Neural cell (in vitro differentiated cells): Measurements from ENCODE around the gene FARP1. TPM values are rescaled to one million over a fixed set of nuclear protein-coding genes. Genes with fewer than 3 reads are reported as not detected.

Experiments
- H2AFZ ChIP-seq: fragments of 200-600, 300-800 bp; sonication (generic), shearing (Covaris generic); 2 replicates; pipeline ENCODE4 v1.6.0; 2014; ENCODE audit warnings: low read depth, mild to moderate bottlenecking, antibody characterized with exemption, low read length, moderate library complexity
- H3F3A ChIP-seq: fragments of 200-600 bp; shearing (Covaris generic); 2 replicates; pipeline ENCODE4 v1.6.1; 2016; ENCODE audit warnings: mild to moderate bottlenecking, moderate library complexity, mixed read lengths, antibody characterized with exemption, low read length; ENCODE audit not compliant: insufficient read depth, poor library complexity, severe bottlenecking
- H3K27ac ChIP-seq: fragments of 200-600, 300-800 bp; sonication (generic), shearing (Covaris generic); 2 replicates; pipeline ENCODE4 v1.5.1; 2014; ENCODE audit warnings: mild to moderate bottlenecking, low read length, moderate library complexity
- H3K27me3 ChIP-seq: fragments of 300-800, 200-600 bp; sonication (generic), shearing (Covaris generic); 2 replicates; pipeline ENCODE4 v1.6.0; 2014; ENCODE audit warnings: mild to moderate bottlenecking, low read depth, low read length, moderate library complexity; ENCODE audit not compliant: insufficient read depth
- H3K36me3 ChIP-seq: fragments of 300-800, 200-600 bp; sonication (generic), shearing (Covaris generic); 2 replicates; pipeline ENCODE4 v1.5.1; 2014; ENCODE audit warnings: mild to moderate bottlenecking, antibody characterized with exemption, low read length, moderate library complexity; ENCODE audit not compliant: insufficient read depth
- H3K4me2 ChIP-seq: fragments of 300-800, 200-600 bp; sonication (generic), shearing (Covaris generic); 2 replicates; pipeline ENCODE4 v1.6.0; 2014; ENCODE audit warnings: mild to moderate bottlenecking, low read length
- H3K4me3 ChIP-seq: fragments of 300-800, 200-600 bp; sonication (generic), shearing (Covaris generic); 2 replicates; pipeline ENCODE4 v1.5.1; 2014; ENCODE audit warnings: mild to moderate bottlenecking, low read length, moderate library complexity
- H3K79me2 ChIP-seq: fragments of 200-600 bp; shearing (Covaris generic); replicated peaks from 2 replicates; pipeline ENCODE4 v1.6.0; 2014; ENCODE audit warnings: mild to moderate bottlenecking, low read length, moderate library complexity; ENCODE audit not compliant: insufficient read depth
- H3K9ac ChIP-seq: fragments of 300-800, 200-600 bp; sonication (generic), shearing (Covaris generic); 2 replicates; pipeline ENCODE4 v1.6.1; 2016; ENCODE audit warnings: mild to moderate bottlenecking, low read length, mixed read lengths
- H3K9me2 ChIP-seq: fragments of 200-600 bp; shearing (Covaris generic); 2 replicates; pipeline ENCODE4 v1.6.1; 2016; ENCODE audit warnings: mild to moderate bottlenecking, low read length, mixed read lengths; ENCODE audit not compliant: insufficient read depth
- H3K9me3 ChIP-seq: fragments of 200-600, 300-800 bp; sonication (generic), shearing (Covaris generic); 2 replicates; pipeline ENCODE4 v1.6.1; 2016; ENCODE audit warnings: mild to moderate bottlenecking, mixed run types, low read length, moderate library complexity, mixed read lengths
- H4K20me1 ChIP-seq: fragments of 200-600 bp; shearing (Covaris generic); 2 replicates; pipeline ENCODE4 v1.6.1; 2016; ENCODE audit warnings: mild to moderate bottlenecking, mixed run types; ENCODE audit not compliant: insufficient read depth
- EP300 ChIP-seq: fragments of 450-650 bp; conservative IDR thresholded peaks from 2 replicates; pipeline ENCODE4 v1.6.1; 2014; ENCODE audit warnings: antibody characterized with exemption, mild to moderate bottlenecking, moderate library complexity; ENCODE audit not compliant: poor library complexity, severe bottlenecking
- EZH2 ChIP-seq: fragments of 200-600, 300-800 bp; shearing (Covaris generic), sonication (generic); IDR thresholded peaks from 2 replicates; pipeline ENCODE4 v1.6.1; 2014; ENCODE audit warnings: antibody characterized with exemption, low read length, borderline replicate concordance, mild to moderate bottlenecking; ENCODE audit not compliant: insufficient read depth, poor library complexity, severe bottlenecking
- MXI1 ChIP-seq: fragments of 450-650 bp; conservative IDR thresholded peaks from 2 replicates; pipeline ENCODE4 v1.6.1; 2014; ENCODE audit warnings: antibody characterized with exemption, mild to moderate bottlenecking; ENCODE audit not compliant: poor library complexity, severe bottlenecking
- POLR2AphosphoS5 ChIP-seq: IDR thresholded peaks from 2 replicates; pipeline ENCODE4 v1.6.1; 2012
- RAD21 ChIP-seq: fragments of 450-650 bp; conservative IDR thresholded peaks from 2 replicates; pipeline ENCODE4 v1.6.1; 2014; ENCODE audit warnings: antibody characterized with exemption, mild to moderate bottlenecking, moderate library complexity
- REST ChIP-seq: IDR thresholded peaks from 2 replicates; pipeline ENCODE4 v1.6.1; 2012; ENCODE audit warnings: borderline replicate concordance
- SMC3 ChIP-seq: fragments of 450-650 bp; conservative IDR thresholded peaks from 2 replicates; pipeline ENCODE4 v1.6.1; 2014; ENCODE audit warnings: antibody characterized with exemption, mild to moderate bottlenecking, moderate library complexity; ENCODE audit not compliant: poor library complexity
- TAF1 ChIP-seq: IDR thresholded peaks from 2 replicates; pipeline ENCODE4 v1.6.1; 2012; ENCODE audit warnings: low read depth
- polyA plus RNA-seq: library from polyadenylated mRNA; depleted of rRNA; stranded (reverse); fragments of >200 nt; gene quantifications from 2 replicates; pipeline ENCODE4 v1.2.3, GENCODE V29; 2014
- TF ChIP-seq, protein P1 (sequence below): fragments of 450-650 bp; IDR thresholded peaks from 2 replicates; pipeline ENCODE4 v1.5.1; 2014; ENCODE audit warnings: antibody characterized with exemption, mild to moderate bottlenecking, moderate library complexity; ENCODE audit not compliant: poor library complexity, severe bottlenecking

Gene FARP1
- polyA plus RNA-seq, 1 donor from 2014 or later = 19.7 TPM

DNA sequence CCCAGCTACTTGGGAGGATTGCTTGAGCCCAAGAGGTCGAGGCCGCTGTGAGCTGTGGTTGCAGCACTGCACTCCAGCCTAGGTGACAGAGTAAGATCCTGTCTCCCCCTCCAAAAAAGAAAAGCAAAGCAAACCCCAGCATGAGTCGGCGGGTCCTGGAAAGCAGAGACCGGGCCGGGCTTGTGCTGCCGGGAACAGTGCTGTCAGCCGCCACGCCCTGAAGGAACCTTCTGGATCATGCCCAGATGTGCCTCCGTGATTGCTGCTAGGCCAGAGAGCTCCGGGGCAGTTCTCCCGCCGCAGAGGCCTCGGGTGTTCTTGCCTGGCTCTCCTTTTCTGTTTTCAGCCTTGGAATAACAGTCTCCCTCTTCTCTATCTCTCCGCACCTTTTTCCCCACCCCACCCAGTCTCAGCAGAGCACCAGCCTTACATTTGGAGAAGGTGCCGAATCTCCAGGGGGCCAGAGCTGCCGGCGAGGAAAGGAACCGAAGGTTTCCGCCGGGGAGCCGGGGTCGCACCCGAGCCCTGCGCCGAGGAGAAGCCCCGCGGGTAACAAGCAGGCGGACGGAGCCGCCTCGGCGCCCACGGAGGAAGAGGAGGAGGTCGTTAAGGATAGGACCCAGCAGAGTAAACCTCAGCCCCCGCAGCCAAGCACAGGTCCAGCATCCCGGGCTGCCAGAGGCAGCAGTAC, 252.1 kb downstream of the FARP1 start:
- Histone ChIP-seq H3K4me3 (no peak overlapping the region), H3K27ac (no peak overlapping the region), H3K27me3 (no peaks in the 10 kb centered on the region), H3K9me3 (no peaks in the 10 kb centered on the region), H4K20me1 (no peaks in the 10 kb centered on the region), H3K79me2 (no peaks in the 10 kb centered on the region), H3K9me2 (no peaks in the 10 kb centered on the region), H3K4me2 (no peak overlapping the region), H3F3A (no peaks in the 10 kb centered on the region), H3K36me3 (no peaks in the 10 kb centered on the region), H2AFZ (no peak overlapping the region), H3K9ac (no peak overlapping the region)
- TF ChIP-seq EP300 (no peak), TAF1 (no peak), REST (no peak), SMC3 (no peak), MXI1 (no peak), RAD21 (no peak), POLR2AphosphoS5 (no peak), EZH2 (no peak)
- TF ChIP-seq, protein P1, sequence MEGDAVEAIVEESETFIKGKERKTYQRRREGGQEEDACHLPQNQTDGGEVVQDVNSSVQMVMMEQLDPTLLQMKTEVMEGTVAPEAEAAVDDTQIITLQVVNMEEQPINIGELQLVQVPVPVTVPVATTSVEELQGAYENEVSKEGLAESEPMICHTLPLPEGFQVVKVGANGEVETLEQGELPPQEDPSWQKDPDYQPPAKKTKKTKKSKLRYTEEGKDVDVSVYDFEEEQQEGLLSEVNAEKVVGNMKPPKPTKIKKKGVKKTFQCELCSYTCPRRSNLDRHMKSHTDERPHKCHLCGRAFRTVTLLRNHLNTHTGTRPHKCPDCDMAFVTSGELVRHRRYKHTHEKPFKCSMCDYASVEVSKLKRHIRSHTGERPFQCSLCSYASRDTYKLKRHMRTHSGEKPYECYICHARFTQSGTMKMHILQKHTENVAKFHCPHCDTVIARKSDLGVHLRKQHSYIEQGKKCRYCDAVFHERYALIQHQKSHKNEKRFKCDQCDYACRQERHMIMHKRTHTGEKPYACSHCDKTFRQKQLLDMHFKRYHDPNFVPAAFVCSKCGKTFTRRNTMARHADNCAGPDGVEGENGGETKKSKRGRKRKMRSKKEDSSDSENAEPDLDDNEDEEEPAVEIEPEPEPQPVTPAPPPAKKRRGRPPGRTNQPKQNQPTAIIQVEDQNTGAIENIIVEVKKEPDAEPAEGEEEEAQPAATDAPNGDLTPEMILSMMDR = no peak

GRCh38 chr13:98396071-98396710, 253.3 kb downstream of the FARP1 start:
- Histone ChIP-seq H3K27ac (no peak overlapping the region), H3K4me3 (no peak overlapping the region), H3F3A (no peaks in the 10 kb centered on the region), H3K27me3 (no peaks in the 10 kb centered on the region), H4K20me1 (no peaks in the 10 kb centered on the region), H3K9me3 (no peaks in the 10 kb centered on the region), H3K79me2 (no peaks in the 10 kb centered on the region), H3K9ac (no peak overlapping the region), H3K4me2 (no peak overlapping the region), H3K36me3 (no peaks in the 10 kb centered on the region), H2AFZ (no peak overlapping the region), H3K9me2 (no peaks in the 10 kb centered on the region)
- no peak for TF ChIP-seq POLR2AphosphoS5
